Uterus (tissue), 2 donors: ENCODE measurements around the gene SOHLH1.

Experiments
- POLR2A ChIP-seq, 2 donors: fragments of 450-650 bp; IDR thresholded peaks; one replicate each; pipeline ENCODE4 v1.6.1; 2016; ENCODE audit warnings: antibody characterized with exemption in 2 of 2, mild to moderate bottlenecking in 1 of 2, moderate library complexity in 1 of 2
- TF ChIP-seq, protein P1 (sequence below), 4 experiments: fragments of 200-600 bp in 2 of 4; fragments of 450-650 bp in 2 of 4; sonication (generic) in 2 of 4; IDR thresholded peaks; one replicate each; pipeline ENCODE4 v1.5.1; 2016 to 2019; ENCODE audit warnings: antibody characterized with exemption in 4 of 4, mild to moderate bottlenecking in 2 of 4, moderate library complexity in 1 of 4

DNA sequence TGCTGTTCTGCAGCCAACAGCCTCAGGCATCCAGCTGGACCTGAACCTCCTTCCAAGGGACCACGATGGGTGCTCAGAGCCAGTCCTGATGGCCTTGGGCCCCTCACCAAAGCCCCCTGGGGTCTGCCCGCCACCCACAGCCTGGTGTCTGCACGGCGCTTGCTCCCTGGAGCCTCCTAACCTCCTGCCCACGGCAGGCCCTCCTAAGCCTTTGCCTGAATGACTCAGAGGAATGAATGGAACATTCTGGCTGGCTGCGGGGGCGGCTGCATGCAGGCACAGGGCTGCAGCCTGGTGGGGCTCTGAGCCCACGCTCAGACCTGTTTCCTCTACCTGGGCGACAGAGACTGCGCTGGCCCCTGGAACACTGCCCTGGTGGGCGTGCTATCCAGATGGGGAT, 6.9 kb downstream of the SOHLH1 start:
- no peak for TF ChIP-seq POLR2A (IDR thresholded peaks at IDR 0.05)
- TF ChIP-seq, protein P1, sequence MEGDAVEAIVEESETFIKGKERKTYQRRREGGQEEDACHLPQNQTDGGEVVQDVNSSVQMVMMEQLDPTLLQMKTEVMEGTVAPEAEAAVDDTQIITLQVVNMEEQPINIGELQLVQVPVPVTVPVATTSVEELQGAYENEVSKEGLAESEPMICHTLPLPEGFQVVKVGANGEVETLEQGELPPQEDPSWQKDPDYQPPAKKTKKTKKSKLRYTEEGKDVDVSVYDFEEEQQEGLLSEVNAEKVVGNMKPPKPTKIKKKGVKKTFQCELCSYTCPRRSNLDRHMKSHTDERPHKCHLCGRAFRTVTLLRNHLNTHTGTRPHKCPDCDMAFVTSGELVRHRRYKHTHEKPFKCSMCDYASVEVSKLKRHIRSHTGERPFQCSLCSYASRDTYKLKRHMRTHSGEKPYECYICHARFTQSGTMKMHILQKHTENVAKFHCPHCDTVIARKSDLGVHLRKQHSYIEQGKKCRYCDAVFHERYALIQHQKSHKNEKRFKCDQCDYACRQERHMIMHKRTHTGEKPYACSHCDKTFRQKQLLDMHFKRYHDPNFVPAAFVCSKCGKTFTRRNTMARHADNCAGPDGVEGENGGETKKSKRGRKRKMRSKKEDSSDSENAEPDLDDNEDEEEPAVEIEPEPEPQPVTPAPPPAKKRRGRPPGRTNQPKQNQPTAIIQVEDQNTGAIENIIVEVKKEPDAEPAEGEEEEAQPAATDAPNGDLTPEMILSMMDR (IDR thresholded peaks at IDR 0.05), result no peak
